Measurements from ENCODE around the gene WDR11.

The WDR11 gene

GRCh38 chr10:120946497-120946896, 95.3 kb downstream of the WDR11 start:
- no peak for DNase-seq

- no peak for DNase-seq
Observed at GRCh38 chr10:120948889-120949608, 97.9 kb downstream of the WDR11 start.

DNA sequence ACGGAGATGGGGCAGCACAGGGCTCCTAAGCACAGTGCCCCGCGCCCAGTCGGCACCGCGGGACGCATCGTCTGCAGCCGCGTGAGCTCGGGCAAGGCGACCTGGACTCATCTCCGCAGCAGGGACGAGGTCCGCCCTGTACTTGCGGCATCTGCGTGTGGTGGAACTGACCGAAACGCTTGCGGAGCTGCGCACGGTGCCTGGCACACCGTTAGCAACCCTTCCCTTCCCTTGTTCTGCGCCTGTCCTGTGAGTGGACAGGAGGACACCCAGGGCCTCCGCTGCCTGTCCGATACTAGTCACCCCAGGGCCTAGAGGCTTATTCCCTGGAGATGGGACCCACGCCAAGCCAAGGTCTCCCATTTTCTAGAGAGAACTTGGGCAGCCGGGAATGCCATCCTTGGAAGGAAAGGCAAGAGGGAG, 98.5 kb downstream of the WDR11 start:
- no peak for DNase-seq

- DNase-seq = no peak
Observed at GRCh38 chr10:120950051-120950561, 98.9 kb downstream of the WDR11 start.

- DNase-seq = no peak
Observed at GRCh38 chr10:120951288-120951687, 100.1 kb downstream of the WDR11 start.

DNA sequence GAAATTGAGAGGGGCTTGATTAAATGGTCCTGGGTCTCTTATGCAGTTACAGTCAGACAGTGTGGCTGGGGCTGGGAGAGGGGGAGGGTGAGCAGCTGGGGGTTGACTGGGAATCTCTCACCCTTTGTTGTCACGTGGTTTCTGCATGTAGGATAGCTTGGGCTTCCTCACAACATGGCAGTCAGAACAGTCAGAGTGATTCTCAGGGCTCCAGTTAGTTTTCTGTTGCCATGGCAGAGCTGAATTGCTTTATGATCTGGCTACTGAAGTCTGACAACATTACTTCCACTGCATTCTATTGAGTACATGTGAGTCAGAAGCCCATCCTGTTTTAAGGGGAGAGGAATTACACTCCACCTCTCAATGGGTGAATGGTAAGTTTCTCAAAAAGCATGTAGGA, 102.7 kb downstream of the WDR11 start:
- DNase-seq = no peak

All from NCI-H345 (cell line).